ENCODE data around the gene HORMAD2.

DNA sequence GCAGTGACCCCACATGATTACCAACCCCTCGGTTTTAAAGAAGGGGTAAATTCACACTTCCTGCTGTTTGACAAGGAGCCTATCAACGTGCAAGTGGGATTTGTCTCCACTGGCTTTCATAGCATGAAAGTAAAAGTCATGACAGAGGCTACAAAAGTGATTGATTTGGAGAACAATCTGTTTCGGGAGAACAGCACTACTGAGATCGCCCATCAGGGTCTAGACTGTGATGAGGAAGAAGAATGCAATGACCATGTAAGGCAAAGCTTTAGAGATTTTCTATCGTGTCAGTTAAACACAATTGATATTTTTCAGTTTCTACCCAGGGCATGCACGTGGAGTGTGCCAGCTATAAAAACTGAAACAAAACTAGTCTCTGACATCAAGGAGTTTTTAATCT lies 41.7 kb downstream of the HORMAD2 start:
- TF ChIP-seq, protein P1, sequence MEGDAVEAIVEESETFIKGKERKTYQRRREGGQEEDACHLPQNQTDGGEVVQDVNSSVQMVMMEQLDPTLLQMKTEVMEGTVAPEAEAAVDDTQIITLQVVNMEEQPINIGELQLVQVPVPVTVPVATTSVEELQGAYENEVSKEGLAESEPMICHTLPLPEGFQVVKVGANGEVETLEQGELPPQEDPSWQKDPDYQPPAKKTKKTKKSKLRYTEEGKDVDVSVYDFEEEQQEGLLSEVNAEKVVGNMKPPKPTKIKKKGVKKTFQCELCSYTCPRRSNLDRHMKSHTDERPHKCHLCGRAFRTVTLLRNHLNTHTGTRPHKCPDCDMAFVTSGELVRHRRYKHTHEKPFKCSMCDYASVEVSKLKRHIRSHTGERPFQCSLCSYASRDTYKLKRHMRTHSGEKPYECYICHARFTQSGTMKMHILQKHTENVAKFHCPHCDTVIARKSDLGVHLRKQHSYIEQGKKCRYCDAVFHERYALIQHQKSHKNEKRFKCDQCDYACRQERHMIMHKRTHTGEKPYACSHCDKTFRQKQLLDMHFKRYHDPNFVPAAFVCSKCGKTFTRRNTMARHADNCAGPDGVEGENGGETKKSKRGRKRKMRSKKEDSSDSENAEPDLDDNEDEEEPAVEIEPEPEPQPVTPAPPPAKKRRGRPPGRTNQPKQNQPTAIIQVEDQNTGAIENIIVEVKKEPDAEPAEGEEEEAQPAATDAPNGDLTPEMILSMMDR (conservative IDR thresholded peaks at IDR 0.05 in 1 of 2, IDR thresholded peaks at IDR 0.05 in 1 of 2; ENCODE audit: extremely low read depth in 1 of 2, insufficient read depth in 1 of 2, low read depth in 1 of 2, low read length in 2 of 2) = no peak
- no peak for TF ChIP-seq EZH2 (IDR thresholded peaks at IDR 0.05; ENCODE audit: borderline replicate concordance, low read length)
